DND-41 (cell line): ENCODE data around the gene GABRG3.

ENCODE experiments used
- CTCF ChIP-seq: IDR thresholded peaks from 2 replicates; pipeline ENCODE4 v1.5.1; 2012; ENCODE audit warnings: borderline replicate concordance, low read length, moderate library complexity, mild to moderate bottlenecking; ENCODE audit not compliant: poor library complexity, severe bottlenecking; ENCODE audit errors: extremely low read depth
- EZH2 ChIP-seq: IDR thresholded peaks from 3 replicates; pipeline ENCODE4 v1.6.1; 2012; ENCODE audit warnings: borderline replicate concordance, low read depth, mild to moderate bottlenecking, moderate library complexity, low read length, inconsistent platforms; ENCODE audit not compliant: severe bottlenecking

- TF ChIP-seq CTCF (no peak), EZH2 (no peak)
Measured at GRCh38 chr15:27317736-27318135, 346.8 kb downstream of the GABRG3 start.
